ENCODE results near the gene DDIT4. TPM values are rescaled to one million over a fixed set of nuclear protein-coding genes. Genes with fewer than 3 reads are reported as not detected.
A peak's percentile ranks its signal among the peaks of the same experiment; 100 is the strongest.
"Not testable (repeated sequence)": the region's sequence is repeated elsewhere in the genome, so short reads cannot be mapped to it uniquely, and the experiment has no call there.

DDIT4 gene
- total RNA-seq, 4 donors from 2014 or later: 93.0 to 309 (median 134) TPM

DNA sequence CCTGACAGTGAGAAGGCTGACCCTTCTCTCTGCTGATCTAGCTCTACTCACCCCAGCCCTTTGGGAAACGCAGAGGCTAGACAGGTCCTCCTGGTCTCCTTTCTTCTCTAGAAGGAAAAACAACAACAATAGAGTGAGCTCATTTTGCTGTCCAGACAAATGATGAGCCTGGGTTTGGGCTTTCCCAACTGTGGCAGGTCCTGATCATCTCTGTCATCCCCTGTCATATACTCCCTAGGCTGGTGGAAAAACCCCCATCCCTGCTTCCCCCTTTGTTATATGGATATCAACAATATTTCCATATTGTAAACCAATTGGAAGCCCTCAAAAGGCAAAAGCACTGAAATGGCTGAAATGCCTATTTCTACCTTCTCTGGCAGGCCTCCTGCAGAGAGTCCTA lies 9.2 kb upstream of the DDIT4 start:
- H3K4me1 ChIP-seq: peaks cover 28 to 44% of the 10 kb centered on the region in 2 donors
- no peaks in the 10 kb centered on the region for H3K9me3 ChIP-seq
- intact Hi-C loops (cut with DNase I): loop anchor here (5.0 kb wide), 1 partner anchor 63 kb away; no protein-coding TSS in a partner anchor
- no peak for TF ChIP-seq POLR2A (IDR thresholded peaks at IDR 0.05)
- TF ChIP-seq, protein P1, sequence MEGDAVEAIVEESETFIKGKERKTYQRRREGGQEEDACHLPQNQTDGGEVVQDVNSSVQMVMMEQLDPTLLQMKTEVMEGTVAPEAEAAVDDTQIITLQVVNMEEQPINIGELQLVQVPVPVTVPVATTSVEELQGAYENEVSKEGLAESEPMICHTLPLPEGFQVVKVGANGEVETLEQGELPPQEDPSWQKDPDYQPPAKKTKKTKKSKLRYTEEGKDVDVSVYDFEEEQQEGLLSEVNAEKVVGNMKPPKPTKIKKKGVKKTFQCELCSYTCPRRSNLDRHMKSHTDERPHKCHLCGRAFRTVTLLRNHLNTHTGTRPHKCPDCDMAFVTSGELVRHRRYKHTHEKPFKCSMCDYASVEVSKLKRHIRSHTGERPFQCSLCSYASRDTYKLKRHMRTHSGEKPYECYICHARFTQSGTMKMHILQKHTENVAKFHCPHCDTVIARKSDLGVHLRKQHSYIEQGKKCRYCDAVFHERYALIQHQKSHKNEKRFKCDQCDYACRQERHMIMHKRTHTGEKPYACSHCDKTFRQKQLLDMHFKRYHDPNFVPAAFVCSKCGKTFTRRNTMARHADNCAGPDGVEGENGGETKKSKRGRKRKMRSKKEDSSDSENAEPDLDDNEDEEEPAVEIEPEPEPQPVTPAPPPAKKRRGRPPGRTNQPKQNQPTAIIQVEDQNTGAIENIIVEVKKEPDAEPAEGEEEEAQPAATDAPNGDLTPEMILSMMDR (IDR thresholded peaks at IDR 0.05): no peak
- DNase-seq: no peak
- WGBS, 2 donors: 88 to 97% methylated on average over 1 of the region's 1 CpG
- no peaks in the 10 kb centered on the region for H3K36me3 ChIP-seq
- no peak overlapping the region for H3K4me3 ChIP-seq (replicated peaks in 1 of 3)
- H3K27ac ChIP-seq: peak overlapping the region in 1 of 3 donors; percentile 79
- no peaks in the 10 kb centered on the region for H3K27me3 ChIP-seq

DNA sequence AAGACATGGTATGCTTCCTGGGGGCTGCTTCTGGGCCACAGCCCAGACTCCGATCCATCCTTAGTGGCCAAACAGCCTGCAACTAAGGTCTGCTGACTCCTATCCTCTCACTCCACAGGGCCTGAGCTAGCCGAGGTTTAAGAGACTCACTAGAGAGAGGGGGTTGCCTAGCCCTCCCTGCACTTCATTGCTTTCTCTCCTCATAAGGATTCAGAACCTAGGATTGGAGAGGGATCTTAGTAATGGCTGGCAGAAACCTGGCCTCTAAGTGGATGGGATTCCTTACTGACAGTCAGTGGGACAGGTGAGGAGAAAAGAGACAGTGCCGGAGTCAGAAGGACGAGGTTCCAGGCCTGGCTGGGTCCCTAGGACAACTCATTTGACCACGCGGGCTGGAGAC lies 8.2 kb upstream of the DDIT4 start:
- H3K9me3 ChIP-seq: no peaks in the 10 kb centered on the region
- H3K4me1 ChIP-seq: peaks cover 18 to 34% of the 10 kb centered on the region in 2 donors
- no peak overlapping the region for H3K4me3 ChIP-seq (replicated peaks in 1 of 3)
- intact Hi-C loops (cut with DNase I): no loop called here
- no peak for TF ChIP-seq POLR2A (IDR thresholded peaks at IDR 0.05)
- TF ChIP-seq, protein P1 (IDR thresholded peaks at IDR 0.05): no peak
- 81 to 92% methylated on average over 6 of the region's 6 CpGs for WGBS, 2 donors
- H3K27me3 ChIP-seq: no peaks in the 10 kb centered on the region
- no peaks in the 10 kb centered on the region for H3K36me3 ChIP-seq
- no peak for DNase-seq
- no peak overlapping the region for H3K27ac ChIP-seq

DNA sequence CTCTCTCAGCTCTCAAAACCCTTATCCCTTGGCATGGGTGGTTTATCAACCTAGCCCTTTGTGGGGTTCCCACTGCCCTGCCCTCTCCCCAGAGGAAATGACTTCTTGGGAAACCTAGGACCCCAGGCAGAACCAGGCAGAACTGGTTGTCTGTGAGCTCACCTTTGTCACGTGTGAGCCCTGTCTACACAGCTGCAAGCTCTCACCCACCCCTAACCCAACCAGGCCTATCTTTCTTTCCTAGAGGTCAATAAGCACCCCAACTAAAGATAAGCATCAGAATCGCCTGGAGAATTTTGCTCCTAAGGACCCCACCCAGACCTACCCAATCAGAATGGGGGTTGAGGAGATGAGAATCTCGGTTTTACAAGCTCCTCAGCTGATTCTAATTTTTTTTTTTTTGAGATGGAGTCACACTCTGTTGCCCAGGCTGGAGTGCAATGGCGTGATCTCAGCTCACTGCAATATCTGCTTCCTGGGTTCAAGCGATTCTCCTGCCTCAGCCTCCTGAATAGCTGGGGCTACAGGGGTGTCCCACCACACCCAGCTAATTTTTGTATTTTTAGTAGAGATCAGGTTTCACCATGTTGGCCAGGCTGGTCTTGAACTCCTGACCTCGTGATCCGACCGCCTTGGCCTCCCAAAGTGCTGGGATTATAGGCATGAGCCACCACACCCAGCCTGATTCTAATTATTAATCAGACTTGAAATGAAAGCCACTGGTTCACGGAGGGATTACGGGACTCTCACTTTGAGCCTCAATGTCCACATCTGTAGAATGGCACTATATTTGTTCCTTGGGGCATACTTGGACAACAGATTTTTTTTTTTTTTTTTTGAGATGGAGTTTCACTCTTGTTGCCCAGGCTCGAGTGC lies 7.5 kb upstream of the DDIT4 start:
- Histone ChIP-seq H3K9me3 (no peaks in the 10 kb centered on the region), H3K27ac (no peak overlapping the region), H3K4me3 (replicated peaks in 1 of 3) (no peak overlapping the region), H3K27me3 (no peaks in the 10 kb centered on the region), H3K36me3 (no peaks in the 10 kb centered on the region), H3K4me1 (peaks cover 11 to 27% of the 10 kb centered on the region in 2 donors)
- 93 to 94% methylated on average over 11 of the region's 11 CpGs for whole genome bisulfite sequencing, 2 donors
- intact Hi-C loops (cut with DNase I): no loop called here
- DNase-seq: no peak
- TF ChIP-seq, protein P1 (IDR thresholded peaks at IDR 0.05): no peak
- TF ChIP-seq POLR2A (IDR thresholded peaks at IDR 0.05): no peak

DNA sequence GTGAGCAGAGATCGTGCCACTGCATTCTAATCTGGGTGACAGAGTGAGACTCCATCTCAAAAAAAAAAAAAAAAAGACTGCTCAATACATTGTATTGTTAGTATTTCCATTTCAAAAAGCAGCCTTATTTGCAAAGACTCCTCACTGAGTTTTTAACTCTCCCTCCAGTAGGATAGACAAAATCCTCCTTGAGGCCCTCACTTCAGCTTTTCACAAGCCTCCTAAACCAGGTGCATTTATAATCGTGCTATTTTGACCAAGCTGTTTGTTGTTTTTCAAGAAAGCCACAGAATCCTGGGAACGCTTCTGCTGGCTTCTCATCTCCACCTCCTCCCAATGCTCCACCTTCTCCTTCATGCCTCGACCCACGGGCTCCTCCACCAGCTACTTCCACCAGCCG lies 6.3 kb upstream of the DDIT4 start:
- no peak overlapping the region for H3K4me3 ChIP-seq (replicated peaks in 1 of 3)
- no peak for DNase-seq
- WGBS, 2 donors: 70 to 75% methylated on average over 6 of the region's 6 CpGs
- no peak for TF ChIP-seq POLR2A (IDR thresholded peaks at IDR 0.05)
- TF ChIP-seq, protein P1 (IDR thresholded peaks at IDR 0.05): no peak
- peaks cover 9 to 26% of the 10 kb centered on the region in 2 donors for H3K4me1 ChIP-seq
- intact Hi-C loops (cut with DNase I): no loop called here
- no peaks in the 10 kb centered on the region for H3K9me3 ChIP-seq
- no peaks in the 10 kb centered on the region for H3K36me3 ChIP-seq
- H3K27ac ChIP-seq: no peak overlapping the region
- no peaks in the 10 kb centered on the region for H3K27me3 ChIP-seq

DNA sequence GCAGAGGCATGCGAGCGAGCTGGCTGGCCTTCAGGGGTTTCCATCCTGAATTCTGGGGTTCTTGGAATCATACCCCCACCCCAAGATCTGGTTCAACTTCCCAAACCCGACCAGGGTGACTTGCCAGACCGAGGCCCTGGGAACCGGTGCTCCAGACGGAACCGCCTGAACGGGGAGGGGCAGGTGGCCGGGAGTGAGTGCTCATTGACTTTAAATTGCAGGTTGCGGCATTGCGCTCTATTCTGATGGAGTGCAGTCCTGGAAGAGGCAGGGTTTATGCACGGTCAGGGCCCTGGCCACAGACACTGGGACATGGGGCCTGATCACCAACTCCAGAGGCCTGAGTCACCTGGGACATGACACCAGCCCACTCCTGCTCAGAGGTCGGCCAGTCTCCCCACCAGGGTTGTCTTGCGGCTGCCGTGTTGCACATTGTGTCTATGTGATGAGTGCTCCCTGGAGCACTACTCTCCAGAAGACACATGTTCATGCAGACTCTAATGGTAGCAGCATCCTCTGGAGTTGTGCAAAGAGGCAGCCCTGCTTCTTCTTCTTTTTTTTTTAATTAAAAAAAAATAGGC lies 5.8 kb upstream of the DDIT4 start:
- Histone ChIP-seq H3K27me3 (no peaks in the 10 kb centered on the region), H3K9me3 (no peaks in the 10 kb centered on the region), H3K4me1 (peaks cover 13 to 30% of the 10 kb centered on the region in 2 donors), H3K27ac (no peak overlapping the region), H3K4me3 (replicated peaks in 1 of 3) (no peak overlapping the region), H3K36me3 (no peaks in the 10 kb centered on the region)
- intact Hi-C loops (cut with DNase I): no loop called here
- TF ChIP-seq POLR2A (IDR thresholded peaks at IDR 0.05): no peak
- TF ChIP-seq, protein P1 (IDR thresholded peaks at IDR 0.05): no peak
- 91 to 93% methylated on average over 14 to 15 of the region's 15 CpGs for WGBS, 2 donors
- DNase-seq: no peak

DNA sequence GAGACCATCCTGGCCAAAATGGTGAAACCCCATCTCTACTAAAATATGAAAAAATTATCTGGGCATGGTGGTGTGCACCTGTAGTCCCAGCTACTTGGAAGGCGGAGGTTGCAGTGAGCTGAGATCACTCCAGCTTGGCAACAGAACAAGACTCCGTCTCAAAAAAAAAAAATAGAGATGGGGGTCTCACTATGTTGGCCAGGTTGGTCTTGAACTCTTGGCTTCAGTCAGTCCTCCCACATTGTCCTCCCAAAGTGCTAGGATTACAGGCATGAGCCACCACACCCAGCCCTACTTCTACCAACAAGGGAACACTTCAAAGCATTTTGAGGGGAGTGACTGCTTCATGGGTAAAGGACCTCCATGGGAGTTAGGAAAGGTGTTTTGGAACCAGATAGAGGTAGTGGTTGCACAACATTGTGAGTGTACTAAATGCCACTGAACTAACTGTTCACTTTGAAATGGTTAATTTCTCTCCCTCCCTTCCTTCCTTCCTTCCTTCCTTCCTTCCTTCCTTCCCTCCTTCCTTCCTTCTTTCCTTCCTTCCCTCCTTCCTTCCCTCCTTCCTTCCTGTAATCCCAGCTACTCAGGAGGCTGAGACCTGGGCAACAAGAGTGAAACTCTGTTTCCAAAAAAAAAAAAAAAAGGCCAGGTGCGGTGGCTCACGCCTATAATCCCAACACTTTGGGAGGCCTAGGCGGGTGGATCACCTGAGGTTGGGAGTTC lies 5.1 kb upstream of the DDIT4 start:
- intact Hi-C loops (cut with DNase I); H3K9me3 ChIP-seq; H3K4me3 ChIP-seq (replicated peaks in 1 of 3); H3K27me3 ChIP-seq; DNase-seq; H3K27ac ChIP-seq; H3K36me3 ChIP-seq: not testable (repeated sequence)
- 96 to 98% methylated on average over 5 of the region's 5 CpGs for WGBS, 2 donors
- peaks cover 9 to 24% of the 10 kb centered on the region in 2 donors for H3K4me1 ChIP-seq
